A549 (cell line): ENCODE results near the gene LIN28A. TPM values are rescaled to one million over a fixed set of nuclear protein-coding genes. Genes with fewer than 3 reads are reported as not detected.

Source experiments
- ATAC-seq, 2 experiments: fragments of 200-7000 bp in 1 of 2; fragments of >200 bp in 1 of 2; cut with Nextera tagmentation in 1 of 2; cut with Tn5 transposase in 1 of 2; 3 replicates each; pipeline versions ENCODE4 v1.8.0 to v1.9.1; 2018 to 2020; ENCODE audit warnings: mild to moderate bottlenecking in 1 of 2, moderate library complexity in 1 of 2
- CTCF ChIA-PET: fragments of 300-600 bp; sonication (Branson Sonifier 250); formaldehyde crosslinking; extraction: SDS; loops from one replicate; lab custom pipeline; 2021; ENCODE audit warnings: antibody characterized with exemption, inconsistent platforms; lab: Yijun Ruan, JAX
- POLR2A ChIA-PET: fragments of 350-600 bp; formaldehyde crosslinking; extraction: SDS; loops from one replicate; lab custom pipeline; 2021; ENCODE audit warnings: antibody characterized with exemption, inconsistent platforms; lab: Yijun Ruan, JAX
- DNase-seq, 2 experiments: peaks; one replicate each; pipeline versions ENCODE4 v3.0.0 to v3.0.0-alpha.2; 2011 to 2016; ENCODE audit warnings: low read depth in 1 of 2, low spot score in 1 of 2
- FAIRE-seq: peaks from 2 replicates; lab custom pipeline; 2011; peaks lifted over from hg19 to GRCh38; lab: Jason Lieb, UNC
- H3K27ac ChIP-seq, 2 experiments: fragments of >200 bp; sonication (Bioruptor Twin); formaldehyde crosslinking; 3 replicates each; pipeline ENCODE4 v1.5.1; 2016 to 2017
- H3K4me1 ChIP-seq: fragments of >200 bp; sonication (Bioruptor Twin); formaldehyde crosslinking; 3 replicates; pipeline ENCODE4 v1.6.1; 2016
- H3K4me2 ChIP-seq: fragments of >200 bp; sonication (Bioruptor Twin); formaldehyde crosslinking; 3 replicates; pipeline ENCODE4 v1.6.1; 2016
- H3K4me3 ChIP-seq: fragments of >200 bp; sonication (Bioruptor Twin); formaldehyde crosslinking; 3 replicates; pipeline ENCODE4 v1.5.1; 2016
- H3K9me3 ChIP-seq: fragments of >200 bp; sonication (Bioruptor Twin); formaldehyde crosslinking; 3 replicates; pipeline ENCODE4 v1.6.1; 2016
- ATOH8 ChIP-seq: fragments of 250-450 bp; sonication (Bioruptor Pico); IDR thresholded peaks from 2 replicates; pipeline ENCODE4 v1.5.0; 2020; ENCODE audit warnings: low read depth, mild to moderate bottlenecking, moderate library complexity
- BCL3 ChIP-seq: fragments of >200 bp; sonication (Bioruptor Twin); formaldehyde crosslinking; IDR thresholded peaks from 3 replicates; pipeline ENCODE4 v1.6.1; 2016
- CEBPB ChIP-seq, 2 experiments: fragments of >200 bp in 1 of 2; sonication (Bioruptor Twin) in 1 of 2; formaldehyde crosslinking in 1 of 2; IDR thresholded peaks; 2 replicates each; pipeline ENCODE4 v1.6.1; 2012 to 2016
- CHD2 ChIP-seq: fragments of 150-350 bp; IDR thresholded peaks from 2 replicates; pipeline ENCODE4 v1.6.1; 2014; ENCODE audit warnings: low read length; ENCODE audit not compliant: partially characterized antibody
- CHD4 ChIP-seq: fragments of 200-600 bp; sonication (generic); IDR thresholded peaks from 2 replicates; pipeline ENCODE4 v1.6.1; 2016; ENCODE audit warnings: antibody characterized with exemption, mild to moderate bottlenecking, borderline replicate concordance
- EHMT2 ChIP-seq: fragments of 200-600 bp; sonication (generic); IDR thresholded peaks from 2 replicates; pipeline ENCODE4 v1.6.1; 2016; ENCODE audit warnings: antibody characterized with exemption, low read depth, mild to moderate bottlenecking, moderate library complexity
- ELK1 ChIP-seq: fragments of 150-350 bp; IDR thresholded peaks from 2 replicates; pipeline ENCODE4 v1.6.1; 2014; ENCODE audit warnings: low read depth, mild to moderate bottlenecking, low read length
- EP300 ChIP-seq, 2 experiments: fragments of >200 bp; sonication (Bioruptor Twin); formaldehyde crosslinking; IDR thresholded peaks; 2 replicates in 1 of 2; 3 replicates in 1 of 2; pipeline ENCODE4 v1.6.1; 2016 to 2017
- FOXS1 ChIP-seq: fragments of 250-450 bp; sonication (Bioruptor Pico); IDR thresholded peaks from 2 replicates; pipeline ENCODE4 v1.5.0; 2020; ENCODE audit warnings: mild to moderate bottlenecking, moderate library complexity
- GATA3 ChIP-seq: IDR thresholded peaks from 2 replicates; pipeline ENCODE4 v1.6.1; 2012; ENCODE audit warnings: borderline replicate concordance
- HDAC2 ChIP-seq: fragments of 200-600 bp; sonication (generic); IDR thresholded peaks from 2 replicates; pipeline ENCODE4 v1.6.1; 2016
- HES2 ChIP-seq: fragments of >200 bp; sonication (Bioruptor Twin); formaldehyde crosslinking; IDR thresholded peaks from 2 replicates; pipeline ENCODE4 v1.6.1; 2016
- HEYL ChIP-seq: fragments of 250-450 bp; sonication (Bioruptor Pico); IDR thresholded peaks from 2 replicates; pipeline ENCODE4 v1.8.0; 2021; ENCODE audit warnings: mild to moderate bottlenecking, moderate library complexity
- KDM5A ChIP-seq: fragments of 200-600 bp; sonication (generic); IDR thresholded peaks from 2 replicates; pipeline ENCODE4 v1.6.1; 2016; ENCODE audit warnings: antibody characterized with exemption, mild to moderate bottlenecking
- MAFK ChIP-seq: fragments of 450-650 bp; IDR thresholded peaks from 2 replicates; pipeline ENCODE4 v1.6.1; 2014; ENCODE audit not compliant: partially characterized antibody
- MYC ChIP-seq: IDR thresholded peaks from 2 replicates; pipeline ENCODE4 v1.6.1; 2012; ENCODE audit warnings: mild to moderate bottlenecking, inconsistent platforms, low read length, improper control_type of control experiment, borderline replicate concordance
- NFE2L2 ChIP-seq: fragments of 150-350 bp; conservative IDR thresholded peaks from 2 replicates; pipeline ENCODE4 v1.6.1; 2014; ENCODE audit warnings: low read length
- NPAS2 ChIP-seq: fragments of 250-450 bp; sonication (Bioruptor Pico); IDR thresholded peaks from 2 replicates; pipeline ENCODE4 v1.8.0; 2022; ENCODE audit warnings: mild to moderate bottlenecking, moderate library complexity, borderline replicate concordance
- NR3C1 ChIP-seq: fragments of >200 bp; sonication (Bioruptor Twin); formaldehyde crosslinking; IDR thresholded peaks from 3 replicates; pipeline ENCODE4 v1.6.1; 2017
- PBX3 ChIP-seq: IDR thresholded peaks from 2 replicates; pipeline ENCODE4 v1.6.1; 2012
- PHF8 ChIP-seq: fragments of 200-600 bp; sonication (generic); IDR thresholded peaks from 2 replicates; pipeline ENCODE4 v1.6.1; 2016; ENCODE audit warnings: low read depth, mild to moderate bottlenecking, antibody characterized with exemption, moderate library complexity, borderline replicate concordance
- POLR2A ChIP-seq: IDR thresholded peaks from 2 replicates; pipeline ENCODE4 v1.6.1; 2012; ENCODE audit warnings: mild to moderate bottlenecking, low read length
- POLR2AphosphoS2 ChIP-seq: conservative IDR thresholded peaks from 2 replicates; pipeline ENCODE4 v1.6.1; 2012; ENCODE audit warnings: low read length, improper control_type of control experiment, inconsistent platforms
- RAD21 ChIP-seq, 2 experiments: fragments of >200 bp in 1 of 2; sonication (Bioruptor Twin) in 1 of 2; formaldehyde crosslinking in 1 of 2; IDR thresholded peaks in 1 of 2; conservative IDR thresholded peaks in 1 of 2; 2 replicates in 1 of 2; 3 replicates in 1 of 2; pipeline ENCODE4 v1.6.1; 2012 to 2018; ENCODE audit warnings: inconsistent platforms in 1 of 2
- RCOR1 ChIP-seq: fragments of 150-350 bp; IDR thresholded peaks from 2 replicates; pipeline ENCODE4 v1.6.1; 2014; ENCODE audit warnings: antibody characterized with exemption, low read length, low read depth
- RFX5 ChIP-seq: fragments of 450-650 bp; IDR thresholded peaks from 2 replicates; pipeline ENCODE4 v1.7.1; 2014; ENCODE audit warnings: antibody characterized with exemption, mild to moderate bottlenecking, moderate library complexity
- SREBF2 ChIP-seq: fragments of 450-650 bp; IDR thresholded peaks from 2 replicates; pipeline ENCODE4 v1.6.1; 2014; ENCODE audit warnings: mild to moderate bottlenecking, moderate library complexity
- TP53 ChIP-seq: fragments of 250-450 bp; sonication (Bioruptor Pico); IDR thresholded peaks from 2 replicates; pipeline ENCODE4 v1.5.0; 2021; ENCODE audit warnings: mild to moderate bottlenecking, moderate library complexity
- ZC3H11A ChIP-seq: fragments of 450-650 bp; IDR thresholded peaks from 2 replicates; pipeline ENCODE4 v1.6.1; 2014; ENCODE audit warnings: antibody characterized with exemption, mild to moderate bottlenecking
- ZNF302 ChIP-seq: fragments of 250-450 bp; sonication (Bioruptor Pico); IDR thresholded peaks from 2 replicates; pipeline ENCODE4 v1.9.0; 2021; ENCODE audit warnings: inconsistent platforms, mild to moderate bottlenecking, moderate library complexity
- ZSCAN20 ChIP-seq: fragments of 250-450 bp; sonication (Bioruptor Pico); IDR thresholded peaks from 2 replicates; pipeline ENCODE4 v1.8.0; 2022; ENCODE audit warnings: mild to moderate bottlenecking, moderate library complexity
- WGBS: methylation state at CpG from one replicate; pipeline ENCODE4 v1.1.6; 2017; ENCODE audit errors: missing lambda C conversion rate; 5-methylcytosine and 5-hydroxymethylcytosine counted together
- polyA plus RNA-seq, 4 experiments: library from polyadenylated mRNA; depleted of rRNA in 3 of 4; stranded (reverse); fragments of >200 nt; fragmentation: RNase III in 1 of 4; extraction: RNeasy Plus Mini Kit Qiagen cat#74134 plus additional on column Dnase treatment in 1 of 4; gene quantifications; 2 replicates in 3 of 4; 3 replicates in 1 of 4; pipeline ENCODE4 v1.2.3, GENCODE V29; 2011 to 2017
- TF ChIP-seq, protein P1 (sequence below): fragments of 200-600 bp; sonication (generic); IDR thresholded peaks from 2 replicates; pipeline ENCODE4 v1.6.1; 2016; ENCODE audit warnings: antibody characterized with exemption, mild to moderate bottlenecking, moderate library complexity
- TF ChIP-seq, protein P2 (sequence below): IDR thresholded peaks from 2 replicates; pipeline ENCODE4 v1.6.1; 2012
- TF ChIP-seq, protein P3 (sequence below): fragments of 450-650 bp; IDR thresholded peaks from 2 replicates; pipeline ENCODE4 v1.6.1; 2014; ENCODE audit warnings: antibody characterized with exemption

Gene LIN28A
- polyA plus RNA-seq, 2 of the 4 experiments (the other 2 are of a cell fraction), result 0.03 to 0.04 TPM

GRCh38 chr1:26408604-26409003 lies 2.0 kb upstream of the LIN28A start:
- ATAC-seq (peak; percentile 53 to 64; a peak in 4 of 6 replicates), FAIRE-seq (no peak), DNase-seq (peak; percentile 44 to 64)
- whole genome bisulfite sequencing, result 7% methylated on average over 12 of the region's 12 CpGs
- Histone ChIP-seq H3K4me3 (no peak overlapping the region), H3K4me2 (peak overlapping the region; percentile 45; the same call in 2 of the 3 replicates), H3K9me3 (no peaks in the 10 kb centered on the region), H3K4me1 (peaks cover 34% of the 10 kb centered on the region), H3K27ac (no peak overlapping the region)
- CTCF ChIA-PET, result interaction anchor here (1.1 to 5.9 kb wide), 2 partner anchors 8 to 136 kb away, joined by 4 to 47 read pairs; no protein-coding TSS in a partner anchor
- POLR2A ChIA-PET, result no interaction called here
- TF ChIP-seq FOXS1 (CRISPR knock-in tag), result peak; percentile 94
- TF ChIP-seq MYC, result no peak
- no peak for TF ChIP-seq CHD2
- no peak for TF ChIP-seq MAFK
- no peak for TF ChIP-seq POLR2A
- TF ChIP-seq POLR2AphosphoS2, result no peak
- TF ChIP-seq RAD21 (conservative IDR thresholded peaks at IDR 0.05 in 1 of 2, IDR thresholded peaks at IDR 0.05 in 1 of 2), result no peak
- TF ChIP-seq HES2, result no peak
- TF ChIP-seq PHF8, result no peak
- TF ChIP-seq BCL3, result no peak
- no peak for TF ChIP-seq PBX3
- no peak for TF ChIP-seq SREBF2
- no peak for TF ChIP-seq RCOR1
- peak; percentile 93 for TF ChIP-seq ZSCAN20
- TF ChIP-seq ELK1, result no peak
- TF ChIP-seq, protein P1, sequence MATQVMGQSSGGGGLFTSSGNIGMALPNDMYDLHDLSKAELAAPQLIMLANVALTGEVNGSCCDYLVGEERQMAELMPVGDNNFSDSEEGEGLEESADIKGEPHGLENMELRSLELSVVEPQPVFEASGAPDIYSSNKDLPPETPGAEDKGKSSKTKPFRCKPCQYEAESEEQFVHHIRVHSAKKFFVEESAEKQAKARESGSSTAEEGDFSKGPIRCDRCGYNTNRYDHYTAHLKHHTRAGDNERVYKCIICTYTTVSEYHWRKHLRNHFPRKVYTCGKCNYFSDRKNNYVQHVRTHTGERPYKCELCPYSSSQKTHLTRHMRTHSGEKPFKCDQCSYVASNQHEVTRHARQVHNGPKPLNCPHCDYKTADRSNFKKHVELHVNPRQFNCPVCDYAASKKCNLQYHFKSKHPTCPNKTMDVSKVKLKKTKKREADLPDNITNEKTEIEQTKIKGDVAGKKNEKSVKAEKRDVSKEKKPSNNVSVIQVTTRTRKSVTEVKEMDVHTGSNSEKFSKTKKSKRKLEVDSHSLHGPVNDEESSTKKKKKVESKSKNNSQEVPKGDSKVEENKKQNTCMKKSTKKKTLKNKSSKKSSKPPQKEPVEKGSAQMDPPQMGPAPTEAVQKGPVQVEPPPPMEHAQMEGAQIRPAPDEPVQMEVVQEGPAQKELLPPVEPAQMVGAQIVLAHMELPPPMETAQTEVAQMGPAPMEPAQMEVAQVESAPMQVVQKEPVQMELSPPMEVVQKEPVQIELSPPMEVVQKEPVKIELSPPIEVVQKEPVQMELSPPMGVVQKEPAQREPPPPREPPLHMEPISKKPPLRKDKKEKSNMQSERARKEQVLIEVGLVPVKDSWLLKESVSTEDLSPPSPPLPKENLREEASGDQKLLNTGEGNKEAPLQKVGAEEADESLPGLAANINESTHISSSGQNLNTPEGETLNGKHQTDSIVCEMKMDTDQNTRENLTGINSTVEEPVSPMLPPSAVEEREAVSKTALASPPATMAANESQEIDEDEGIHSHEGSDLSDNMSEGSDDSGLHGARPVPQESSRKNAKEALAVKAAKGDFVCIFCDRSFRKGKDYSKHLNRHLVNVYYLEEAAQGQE, result peak; percentile 99
- no peak for TF ChIP-seq NR3C1
- TF ChIP-seq KDM5A, result no peak
- TF ChIP-seq ATOH8 (CRISPR knock-in tag), result peak; percentile 96
- TF ChIP-seq NFE2L2, result no peak
- TF ChIP-seq, protein P2, sequence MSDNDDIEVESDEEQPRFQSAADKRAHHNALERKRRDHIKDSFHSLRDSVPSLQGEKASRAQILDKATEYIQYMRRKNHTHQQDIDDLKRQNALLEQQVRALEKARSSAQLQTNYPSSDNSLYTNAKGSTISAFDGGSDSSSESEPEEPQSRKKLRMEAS, result peak; percentile 82
- no peak for TF ChIP-seq NPAS2 (CRISPR knock-in tag)
- TF ChIP-seq EP300 (IDR thresholded peaks at IDR 0.05), result no peak
- TF ChIP-seq GATA3, result peak; percentile 19; the same call in 1 of the 2 replicates
- TF ChIP-seq EHMT2, result peak; percentile 98
- no peak for TF ChIP-seq ZC3H11A
- TF ChIP-seq CHD4, result no peak
- TF ChIP-seq TP53 (CRISPR knock-in tag), result no peak
- no peak for TF ChIP-seq CEBPB (IDR thresholded peaks at IDR 0.05)
- TF ChIP-seq RFX5, result no peak
- peak; percentile 92; the same call in 1 of the 2 replicates for TF ChIP-seq HEYL (CRISPR knock-in tag)
- peak; percentile 38; the same call in 1 of the 2 replicates for TF ChIP-seq ZNF302
- TF ChIP-seq, protein P3, sequence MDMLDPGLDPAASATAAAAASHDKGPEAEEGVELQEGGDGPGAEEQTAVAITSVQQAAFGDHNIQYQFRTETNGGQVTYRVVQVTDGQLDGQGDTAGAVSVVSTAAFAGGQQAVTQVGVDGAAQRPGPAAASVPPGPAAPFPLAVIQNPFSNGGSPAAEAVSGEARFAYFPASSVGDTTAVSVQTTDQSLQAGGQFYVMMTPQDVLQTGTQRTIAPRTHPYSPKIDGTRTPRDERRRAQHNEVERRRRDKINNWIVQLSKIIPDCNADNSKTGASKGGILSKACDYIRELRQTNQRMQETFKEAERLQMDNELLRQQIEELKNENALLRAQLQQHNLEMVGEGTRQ, result no peak
- TF ChIP-seq HDAC2, result no peak
